Inferior parietal cortex (tissue), 1 donor: ENCODE results near the gene PARVB.

Experiments
- DNase-seq: peaks from one replicate; pipeline ENCODE4 v3.0.0-alpha.2; 2016; ENCODE audit errors: extremely low spot score

PARVB gene

GRCh38 chr22:44215287-44215686 is 191.2 kb downstream of the PARVB start:
- DNase-seq, result no peak

- DNase-seq, result no peak
Observed at GRCh38 chr22:44217346-44217745, 193.2 kb downstream of the PARVB start.

GRCh38 chr22:44218071-44218470 is 194.0 kb downstream of the PARVB start:
- DNase-seq, result no peak

- DNase-seq, result no peak
Observed at GRCh38 chr22:44219101-44219870, 195.2 kb downstream of the PARVB start.

- DNase-seq, result no peak
Observed at GRCh38 chr22:44220727-44221680, 196.9 kb downstream of the PARVB start.

GRCh38 chr22:44221710-44222475 is 197.8 kb downstream of the PARVB start:
- DNase-seq, result no peak
